ENCODE results near the gene PSMD2.
A peak's percentile ranks its signal among the peaks of the same experiment; 100 is the strongest.
"Not testable (repeated sequence)": the region's sequence is repeated elsewhere in the genome, so short reads cannot be mapped to it uniquely, and the experiment has no call there.

PSMD2 gene

DNA sequence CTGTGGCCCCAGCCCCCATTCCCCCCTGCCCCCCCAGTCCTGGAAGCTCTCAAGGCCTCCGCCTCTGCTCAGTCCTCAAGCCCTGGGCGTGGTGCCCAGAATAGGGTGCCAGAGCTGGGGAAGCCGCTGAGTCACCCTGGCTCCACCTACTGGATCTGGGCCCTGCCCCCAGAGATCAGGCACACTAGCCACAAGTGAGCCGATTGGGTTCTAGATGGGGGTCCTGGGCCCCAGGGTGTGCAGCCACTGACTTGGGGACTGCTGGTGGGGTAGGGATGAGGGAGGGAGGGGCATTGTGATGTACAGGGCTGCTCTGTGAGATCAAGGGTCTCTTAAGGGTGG, 21.0 kb downstream of the PSMD2 start:
- no peak for DNase-seq

DNA sequence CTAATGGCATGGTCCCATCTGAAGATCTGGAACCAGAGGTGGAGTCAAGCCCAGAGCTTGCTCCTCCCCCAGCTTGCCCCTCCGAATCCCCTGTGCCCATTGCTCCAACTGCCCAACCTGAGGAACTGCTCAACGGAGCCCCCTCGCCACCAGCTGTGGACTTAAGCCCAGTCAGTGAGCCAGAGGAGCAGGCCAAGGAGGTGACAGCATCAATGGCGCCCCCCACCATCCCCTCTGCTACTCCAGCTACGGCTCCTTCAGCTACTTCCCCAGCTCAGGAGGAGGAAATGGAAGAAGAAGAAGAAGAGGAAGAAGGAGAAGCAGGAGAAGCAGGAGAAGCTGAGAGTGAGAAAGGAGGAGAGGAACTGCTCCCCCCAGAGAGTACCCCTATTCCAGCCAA, 22.6 kb downstream of the PSMD2 start:
- DNase-seq: no peak

DNA sequence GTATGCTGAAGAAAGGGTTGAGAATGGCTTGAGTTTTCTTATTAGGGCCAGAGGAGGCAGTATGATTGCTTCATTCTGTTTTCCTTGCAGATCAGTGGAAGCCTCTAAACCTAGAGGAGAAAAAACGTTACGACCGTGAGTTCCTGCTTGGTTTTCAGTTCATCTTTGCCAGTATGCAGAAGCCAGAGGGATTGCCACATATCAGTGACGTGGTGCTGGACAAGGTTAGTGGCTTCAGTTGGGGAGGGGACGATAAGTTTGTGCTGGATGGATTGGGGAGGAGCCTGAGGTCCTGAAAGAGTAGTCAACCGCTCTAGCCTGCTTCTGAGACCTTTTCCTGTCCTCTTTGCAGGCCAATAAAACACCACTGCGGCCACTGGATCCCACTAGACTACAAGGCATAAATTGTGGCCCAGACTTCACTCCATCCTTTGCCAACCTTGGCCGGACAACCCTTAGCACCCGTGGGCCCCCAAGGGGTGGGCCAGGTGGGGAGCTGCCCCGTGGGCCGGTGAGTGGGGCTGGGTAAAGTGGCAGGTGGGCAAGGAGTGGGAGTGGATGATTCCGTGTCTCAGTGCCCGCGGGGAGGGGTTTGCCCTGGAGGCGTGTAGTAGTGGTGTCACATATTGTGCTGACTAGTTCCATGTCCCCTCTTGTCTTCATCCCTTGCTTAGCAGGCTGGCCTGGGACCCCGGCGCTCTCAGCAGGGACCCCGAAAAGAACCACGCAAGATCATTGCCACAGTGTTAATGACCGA, 23.9 kb downstream of the PSMD2 start:
- no peak for DNase-seq

DNA sequence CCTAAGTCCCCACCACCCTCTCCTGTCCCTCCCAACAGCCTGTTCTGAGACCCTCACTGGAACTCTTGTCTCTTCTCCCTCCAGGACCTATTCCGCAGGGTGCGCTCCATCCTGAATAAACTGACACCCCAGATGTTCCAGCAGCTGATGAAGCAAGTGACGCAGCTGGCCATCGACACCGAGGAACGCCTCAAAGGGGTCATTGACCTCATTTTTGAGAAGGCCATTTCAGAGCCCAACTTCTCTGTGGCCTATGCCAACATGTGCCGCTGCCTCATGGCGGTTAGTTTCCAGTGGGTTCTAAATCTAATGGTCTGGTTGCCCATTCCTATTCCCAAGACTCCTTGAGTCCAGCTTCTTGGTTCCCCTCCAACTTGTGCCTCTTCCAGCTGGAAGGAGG, 24.7 kb downstream of the PSMD2 start:
- DNase-seq: no peak

DNA sequence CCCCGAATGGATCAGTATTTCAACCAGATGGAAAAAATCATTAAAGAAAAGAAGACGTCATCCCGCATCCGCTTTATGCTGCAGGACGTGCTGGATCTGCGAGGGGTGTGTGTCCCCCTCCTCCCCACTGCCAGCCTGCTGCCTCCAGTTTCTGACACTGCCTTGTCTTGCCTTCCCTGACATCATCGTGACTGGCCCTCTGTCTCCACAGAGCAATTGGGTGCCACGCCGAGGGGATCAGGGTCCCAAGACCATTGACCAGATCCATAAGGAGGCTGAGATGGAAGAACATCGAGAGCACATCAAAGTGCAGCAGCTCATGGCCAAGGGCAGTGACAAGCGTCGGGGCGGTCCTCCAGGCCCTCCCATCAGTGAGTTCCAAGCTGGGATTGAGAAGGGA, 26.2 kb downstream of the PSMD2 start:
- no peak for DNase-seq

DNA sequence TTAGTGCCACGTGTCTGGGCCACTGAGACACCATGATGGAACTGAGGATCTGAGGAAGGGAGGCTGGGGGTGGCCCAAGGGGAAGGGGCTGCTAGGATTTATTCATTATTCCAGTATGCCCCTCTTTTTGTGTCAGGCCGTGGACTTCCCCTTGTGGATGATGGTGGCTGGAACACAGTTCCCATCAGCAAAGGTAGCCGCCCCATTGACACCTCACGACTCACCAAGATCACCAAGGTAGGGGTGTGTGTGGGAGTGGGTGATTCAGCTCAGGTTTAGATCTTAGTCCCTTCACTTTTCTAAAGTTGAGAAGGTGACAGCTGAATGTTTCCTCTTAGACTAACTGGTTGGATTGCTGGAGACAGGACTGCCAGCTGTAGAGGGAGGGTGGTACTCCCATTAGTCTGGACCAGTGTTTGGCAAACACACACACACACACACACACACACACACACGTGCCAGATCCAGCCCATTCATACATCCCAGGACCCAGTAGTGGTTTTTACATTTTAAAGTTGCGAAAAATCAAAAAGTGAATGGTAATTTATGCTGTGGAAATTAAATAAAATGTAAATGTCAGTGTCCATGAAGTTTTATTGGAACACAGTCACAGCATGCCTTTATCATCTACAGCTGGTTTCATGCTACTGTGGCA, 26.8 kb downstream of the PSMD2 start:
- no peak for DNase-seq

DNA sequence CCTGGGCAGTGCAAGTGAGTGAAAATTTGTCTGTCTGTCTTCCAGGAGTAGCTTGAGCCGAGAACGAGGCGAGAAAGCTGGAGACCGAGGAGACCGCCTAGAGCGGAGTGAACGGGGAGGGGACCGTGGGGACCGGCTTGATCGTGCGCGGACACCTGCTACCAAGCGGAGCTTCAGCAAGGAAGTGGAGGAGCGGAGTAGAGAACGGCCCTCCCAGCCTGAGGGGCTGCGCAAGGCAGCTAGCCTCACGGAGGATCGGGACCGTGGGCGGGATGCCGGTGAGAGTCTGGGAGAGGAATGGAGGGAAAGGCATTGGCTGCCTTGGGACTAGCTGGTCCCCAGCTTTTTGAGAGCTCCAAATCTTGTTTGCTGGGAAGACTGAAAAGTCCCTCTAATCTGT, 28.1 kb downstream of the PSMD2 start:
- no peak for DNase-seq

DNA sequence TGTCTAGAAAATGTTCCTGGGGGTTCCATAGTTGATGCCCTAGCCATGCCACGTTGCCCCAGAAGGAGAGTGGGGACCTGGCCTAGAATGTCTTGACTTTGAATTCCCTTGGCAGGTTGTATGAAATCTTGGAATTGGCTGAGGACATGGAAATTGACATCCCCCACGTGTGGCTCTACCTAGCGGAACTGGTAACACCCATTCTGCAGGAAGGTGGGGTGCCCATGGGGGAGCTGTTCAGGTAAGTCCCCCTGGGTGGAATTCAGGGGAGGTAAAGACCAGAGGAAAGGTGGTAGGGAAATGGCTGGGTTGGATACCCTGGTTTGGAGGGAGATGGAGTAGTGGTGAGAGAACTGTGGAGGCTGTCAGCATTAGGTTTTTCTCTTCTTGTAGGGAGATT, 29.5 kb downstream of the PSMD2 start:
- no peak for DNase-seq

DNA sequence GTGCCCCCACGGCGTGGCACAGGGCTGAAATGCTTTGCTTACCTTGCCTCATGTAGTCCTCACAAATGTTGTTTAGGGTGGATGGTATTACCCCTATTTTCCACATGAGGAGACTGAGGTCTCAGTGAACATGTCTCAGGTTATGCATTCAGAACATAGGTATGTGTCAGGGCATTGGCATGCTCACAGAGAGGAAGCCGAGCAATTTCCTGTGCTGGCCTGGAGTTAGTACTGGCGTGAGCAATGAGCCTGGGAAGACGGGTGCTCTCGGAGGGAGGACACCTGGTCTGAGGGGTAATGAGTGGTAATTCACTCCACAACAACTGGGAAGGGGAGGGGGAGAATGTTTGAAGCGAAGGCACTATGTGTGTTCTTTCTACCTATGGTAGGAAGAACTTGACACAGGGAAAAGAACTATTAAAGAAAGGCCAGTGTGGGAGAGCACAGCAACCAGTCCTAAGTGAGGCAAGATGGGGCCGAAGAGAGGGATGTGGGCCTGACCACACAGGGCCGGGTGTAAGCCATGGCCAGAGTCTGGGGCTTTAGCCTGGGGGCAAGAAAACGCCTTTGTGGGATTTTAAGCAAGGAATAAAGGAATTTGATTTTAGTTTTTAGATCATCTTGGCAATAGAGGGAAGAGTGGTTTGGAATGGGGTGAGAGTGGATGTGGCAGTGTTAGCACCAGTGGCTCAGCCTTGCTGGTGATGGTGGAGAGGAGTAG, 33.5 kb downstream of the PSMD2 start:
- no peak for DNase-seq

DNA sequence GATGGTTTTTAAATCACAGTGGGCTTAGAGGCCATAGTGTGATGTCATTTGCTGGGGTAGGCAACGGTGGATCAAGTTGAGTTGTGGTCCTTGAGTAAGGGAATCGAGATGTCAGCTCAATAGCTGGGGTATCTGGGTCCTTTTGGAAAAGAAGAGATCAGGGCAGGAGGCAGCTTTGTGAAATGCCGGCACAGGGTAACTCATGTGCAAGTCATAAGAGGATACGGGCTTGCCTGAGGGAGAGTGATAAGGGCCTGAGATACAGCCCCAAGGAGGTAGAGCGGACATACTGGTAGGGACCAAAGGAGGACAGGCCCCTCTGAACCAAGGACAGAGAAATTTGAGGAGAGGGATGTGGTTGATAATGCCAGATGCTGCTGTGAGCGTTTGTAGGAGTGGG, 34.1 kb downstream of the PSMD2 start:
- no peak for DNase-seq

DNA sequence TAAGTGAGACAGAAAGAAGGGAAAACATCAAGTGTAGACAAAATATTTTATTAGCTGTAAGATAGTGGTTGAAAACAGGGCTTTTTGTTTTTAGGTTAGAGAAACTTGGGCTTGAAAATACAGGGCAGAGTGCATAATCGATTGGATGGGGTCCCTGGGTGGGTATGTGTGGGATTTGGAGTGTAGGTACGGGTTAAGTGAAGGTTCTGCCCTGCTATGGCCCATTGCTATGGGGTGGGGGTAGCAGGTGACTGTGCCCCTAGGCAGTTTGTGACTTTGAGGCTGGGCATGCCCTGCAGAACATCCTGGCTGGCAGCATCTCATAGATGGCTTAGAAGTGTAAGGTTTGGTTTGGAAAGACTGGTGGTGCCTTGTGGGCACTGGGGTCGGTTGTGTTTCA, 34.7 kb downstream of the PSMD2 start:
- no peak for DNase-seq

DNA sequence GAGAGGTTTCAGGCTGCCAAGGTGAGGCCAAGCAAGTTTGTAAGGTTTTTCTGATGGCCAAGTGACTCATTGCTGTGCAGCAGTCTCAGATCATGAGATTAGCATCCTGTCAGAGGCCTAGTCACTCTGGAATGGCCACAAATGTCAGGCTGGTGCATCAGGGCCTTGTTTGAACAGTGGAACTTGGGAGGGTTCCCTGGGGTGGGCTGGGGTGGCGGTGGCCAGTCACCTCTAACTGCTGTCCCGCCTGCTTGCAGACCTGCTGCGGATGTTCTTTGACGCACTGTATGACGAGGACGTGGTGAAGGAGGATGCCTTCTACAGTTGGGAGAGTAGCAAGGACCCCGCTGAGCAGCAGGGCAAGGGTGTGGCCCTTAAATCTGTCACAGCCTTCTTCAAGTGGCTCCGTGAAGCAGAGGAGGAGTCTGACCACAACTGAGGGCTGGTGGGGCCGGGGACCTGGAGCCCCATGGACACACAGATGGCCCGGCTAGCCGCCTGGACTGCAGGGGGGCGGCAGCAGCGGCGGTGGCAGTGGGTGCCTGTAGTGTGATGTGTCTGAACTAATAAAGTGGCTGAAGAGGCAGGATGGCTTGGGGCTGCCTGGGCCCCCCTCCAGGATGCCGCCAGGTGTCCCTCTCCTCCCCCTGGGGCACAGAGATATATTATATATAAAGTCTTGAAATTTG, 35.6 kb downstream of the PSMD2 start:
- no peak for DNase-seq

DNA sequence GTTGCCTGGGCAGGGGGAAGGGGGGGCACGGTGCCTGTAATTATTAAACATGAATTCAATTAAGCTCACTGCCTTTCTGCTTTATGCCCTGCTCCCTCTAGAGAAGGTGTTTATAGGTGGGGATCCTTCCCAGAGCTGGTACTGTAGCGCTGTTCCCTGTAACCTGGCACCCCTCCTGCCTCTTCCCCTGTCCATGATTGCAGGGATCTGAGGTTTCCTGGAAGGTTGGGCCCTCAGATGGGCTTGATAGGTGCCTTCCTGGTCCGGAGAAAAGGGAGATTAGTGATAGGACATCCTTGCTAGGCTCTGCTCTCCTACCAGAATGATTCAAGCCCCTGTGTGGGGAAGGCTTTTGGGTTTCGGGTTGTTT, 36.2 kb downstream of the PSMD2 start:
- DNase-seq: no peak

DNA sequence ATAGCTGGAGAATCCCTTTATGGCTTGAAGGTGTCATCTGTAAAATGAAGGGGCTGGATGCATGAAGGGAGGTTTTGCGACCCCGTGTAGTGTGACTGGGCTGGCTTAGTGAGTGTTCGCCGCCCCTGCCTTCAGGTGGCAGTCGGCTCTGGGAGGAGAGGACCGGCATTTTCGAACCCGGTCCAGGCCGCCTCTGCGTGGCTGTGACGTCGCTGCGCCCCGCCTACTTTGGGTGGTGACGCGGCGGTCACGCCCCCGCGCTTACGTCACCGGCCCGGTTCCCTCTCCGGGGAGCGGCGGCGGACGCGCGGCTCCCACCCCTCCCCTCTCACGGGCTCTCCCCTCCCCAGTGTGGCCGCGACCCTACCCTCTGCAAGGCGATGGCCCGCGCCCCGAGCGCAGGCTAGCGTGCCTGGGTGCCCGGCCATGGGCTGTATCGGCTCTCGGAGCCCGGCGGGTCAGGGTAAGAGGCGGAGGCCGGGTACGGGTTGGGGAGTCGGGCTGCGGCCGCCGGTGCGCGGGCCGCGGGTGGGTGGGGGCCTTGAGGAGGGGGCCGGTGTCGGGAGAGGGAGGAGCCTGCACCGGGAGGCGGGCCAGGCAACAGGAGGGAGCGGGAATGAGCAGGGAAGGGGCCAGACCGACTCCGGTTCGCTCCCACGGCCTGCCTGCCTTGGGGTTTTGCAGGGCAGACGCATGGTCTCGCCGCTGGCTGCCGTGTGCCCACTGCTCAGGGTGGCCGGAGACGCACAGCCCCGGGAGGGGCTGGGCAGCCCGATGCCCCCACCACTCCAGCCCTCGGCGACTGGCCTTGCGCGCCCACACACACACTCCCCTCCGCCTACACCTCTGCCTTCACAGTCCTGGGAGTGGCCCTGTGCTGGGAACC, 36.9 kb downstream of the PSMD2 start:
- DNase-seq: peak; percentile 23

DNA sequence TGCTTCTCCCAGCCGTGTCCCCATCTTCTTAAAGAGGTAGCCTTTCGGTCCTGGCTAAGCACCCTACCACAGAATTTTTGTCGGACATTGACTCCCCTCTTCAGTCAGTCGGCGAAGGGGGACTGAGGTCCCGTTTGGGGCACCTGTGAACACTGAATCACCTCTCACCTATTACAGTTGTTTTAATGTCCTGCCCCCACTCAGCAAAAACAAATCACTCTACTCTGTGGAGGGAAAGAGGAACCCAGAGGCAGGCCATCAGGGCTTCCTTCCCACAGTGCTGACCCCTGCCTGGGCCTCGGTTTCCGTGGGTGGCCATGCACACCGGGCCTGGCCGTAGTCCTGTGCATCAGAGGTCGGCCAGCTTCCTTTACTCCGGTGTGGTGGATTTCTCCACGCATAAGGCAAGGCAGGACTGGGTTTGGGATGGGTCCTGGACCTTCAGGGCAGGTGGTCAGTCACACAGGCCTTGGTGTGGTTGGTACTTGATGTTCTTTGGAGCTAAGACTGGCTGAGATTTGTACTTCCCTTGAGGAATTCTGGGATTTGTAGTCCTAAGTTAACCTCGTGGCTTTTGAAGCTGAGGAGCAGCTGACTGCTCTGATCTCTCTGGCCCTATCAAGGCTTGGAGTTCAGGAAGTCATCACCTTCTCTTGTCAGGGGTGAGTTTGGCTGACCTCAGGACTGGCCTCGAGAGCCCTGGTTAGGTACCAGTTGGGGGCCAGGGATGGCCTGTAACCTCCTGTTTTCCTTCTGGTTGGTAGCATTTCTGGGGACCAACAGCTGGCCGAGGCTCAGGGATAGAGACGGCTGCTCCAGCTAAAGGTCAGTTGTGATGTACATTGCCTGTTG, 37.7 kb downstream of the PSMD2 start:
- no peak for DNase-seq

DNA sequence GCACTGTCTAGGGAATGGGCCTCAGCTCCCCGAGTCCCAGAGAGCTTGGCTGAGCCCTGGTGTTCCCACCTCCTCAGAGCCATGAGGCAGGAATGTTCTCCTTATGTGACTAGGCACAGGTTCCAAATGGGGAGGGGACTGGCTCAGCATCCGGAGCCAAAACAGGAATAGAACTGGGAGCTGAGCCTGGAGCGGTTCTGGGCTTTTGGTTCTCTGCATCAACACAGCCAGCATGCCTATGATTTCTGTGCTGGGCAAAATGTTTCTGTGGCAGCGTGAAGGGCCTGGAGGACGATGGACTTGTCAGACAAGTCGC, 38.3 kb downstream of the PSMD2 start, which contains the start of gene FAM131A:
Gene FAM131A (plus strand): TSS at position 202 of the 316 bp plus-strand sequence. CDS start 31 bp downstream, at position 233.
- DNase-seq: no peak

DNA sequence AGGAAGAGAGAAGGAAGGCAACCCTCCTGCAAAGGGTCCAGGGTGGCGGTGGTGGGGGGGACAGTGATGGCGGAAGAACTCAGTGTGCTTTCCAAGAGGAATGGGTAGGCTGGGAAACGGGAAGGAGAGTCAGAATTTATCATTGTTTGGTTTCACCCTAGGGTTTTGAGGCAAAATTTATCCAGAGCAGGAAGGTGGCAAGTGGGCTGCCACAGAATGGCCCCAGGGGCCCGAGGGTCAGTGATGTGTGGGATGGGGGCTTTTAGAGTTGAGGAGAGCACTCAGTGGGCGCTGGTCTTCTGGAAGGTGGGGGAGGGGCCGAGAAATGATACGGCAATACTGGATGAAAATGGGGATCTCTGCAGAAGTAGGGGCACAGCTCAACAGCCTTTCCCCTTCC, 38.9 kb downstream of the PSMD2 start:
- no peak for DNase-seq

DNA sequence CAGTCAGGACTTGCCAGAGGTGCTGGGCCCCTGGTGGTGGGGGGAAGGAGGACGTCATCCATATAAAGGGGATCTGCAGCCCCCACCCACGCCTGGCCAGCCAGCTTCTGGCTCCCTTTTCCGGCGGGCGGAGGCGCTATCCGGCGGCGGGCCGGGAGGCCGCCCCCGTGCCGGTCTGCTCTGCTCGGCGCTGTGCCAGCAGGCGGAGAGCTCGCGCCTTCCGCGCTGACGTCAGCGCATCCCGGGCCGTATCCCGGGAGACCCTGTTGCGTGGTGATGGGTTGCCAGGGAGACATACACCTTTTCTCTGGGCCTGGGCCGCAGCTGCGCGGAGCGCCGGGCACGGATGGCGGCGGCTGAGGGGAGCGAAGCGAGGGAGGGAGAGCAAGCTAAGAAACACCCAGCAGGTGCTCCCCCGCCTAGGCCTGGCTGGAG, 39.5 kb downstream of the PSMD2 start:
- peak; percentile 81 for DNase-seq

DNA sequence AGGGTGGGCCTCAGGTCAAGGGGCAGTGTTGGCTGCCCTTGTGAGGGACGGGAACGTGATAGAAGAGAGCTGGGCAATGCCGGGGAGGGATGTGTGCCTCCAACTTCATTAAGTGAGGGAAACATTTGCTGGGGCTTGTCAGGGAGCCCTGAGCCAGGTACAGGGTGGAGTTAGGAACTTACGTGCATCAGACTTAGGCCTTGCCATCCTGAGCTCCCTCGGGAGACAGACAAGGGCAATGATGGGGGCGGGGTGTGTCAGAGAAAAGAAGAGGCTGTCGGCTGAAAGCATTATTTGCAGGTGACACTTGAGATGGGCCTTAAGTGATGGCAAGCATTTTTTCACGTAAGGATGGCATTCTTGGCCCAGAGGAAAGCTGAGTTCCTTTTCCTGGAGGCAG, 40.0 kb downstream of the PSMD2 start:
- DNase-seq: no peak

DNA sequence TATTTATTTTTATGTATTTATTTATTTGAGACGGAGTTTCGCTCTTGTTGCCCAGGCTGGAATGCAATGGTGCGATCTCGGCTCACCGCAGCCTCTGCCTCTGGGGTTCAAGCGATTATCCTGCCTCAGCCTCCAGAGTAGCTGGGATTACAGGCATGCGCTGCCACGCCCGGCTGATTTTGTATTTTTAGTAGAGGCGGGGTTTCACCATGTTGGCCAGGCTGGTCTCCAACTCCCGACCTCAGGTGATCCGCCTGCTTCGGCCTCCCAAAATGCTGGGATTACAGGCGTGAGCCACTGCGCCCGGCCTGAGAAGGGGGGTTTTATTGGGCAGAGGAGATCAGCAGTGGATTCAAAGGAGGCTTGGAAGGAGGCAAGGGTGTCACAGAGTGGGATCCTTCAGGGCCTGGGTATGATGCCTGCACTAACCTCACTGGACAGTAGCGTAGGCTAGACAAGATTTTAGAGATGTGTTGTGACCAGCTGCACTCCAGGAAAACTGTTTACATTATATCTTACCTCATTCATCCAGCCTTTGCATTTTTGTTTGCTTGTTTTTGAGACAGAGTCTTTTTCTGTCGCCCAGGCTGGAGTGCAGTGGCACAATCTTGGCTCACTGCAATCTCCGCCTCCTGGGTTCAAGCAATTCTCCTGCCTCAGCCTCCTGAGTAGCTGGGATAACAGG, 40.6 kb downstream of the PSMD2 start:
- not testable (repeated sequence) for DNase-seq

DNA sequence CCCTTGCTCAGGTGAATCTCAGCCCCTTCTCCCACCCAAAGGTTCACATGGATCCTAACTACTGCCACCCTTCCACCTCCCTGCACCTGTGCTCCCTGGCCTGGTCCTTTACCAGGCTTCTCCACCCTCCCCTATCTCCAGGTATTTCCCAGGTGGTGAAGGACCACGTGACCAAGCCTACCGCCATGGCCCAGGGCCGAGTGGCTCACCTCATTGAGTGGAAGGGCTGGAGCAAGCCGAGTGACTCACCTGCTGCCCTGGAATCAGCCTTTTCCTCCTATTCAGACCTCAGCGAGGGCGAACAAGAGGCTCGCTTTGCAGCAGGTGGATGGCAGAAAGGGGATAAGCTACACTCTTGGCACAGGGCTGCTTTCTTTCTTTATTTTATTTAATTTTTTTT, 42.9 kb downstream of the PSMD2 start:
- DNase-seq: no peak

Data from NCI-H2081 treated with DMSO at 0.1 percent for 48 hours (cell line).